Spleen (tissue), 11 donors: ENCODE results near the gene CXCL1. TPM values are rescaled to one million over a fixed set of nuclear protein-coding genes. Genes with fewer than 3 reads are reported as not detected.
A peak's percentile ranks its signal among the peaks of the same experiment; 100 is the strongest.

Experiments used
- DNase-seq: peaks from one replicate; pipeline ENCODE4 v3.0.0-alpha.2; 2020
- H3K27ac ChIP-seq, 8 donors: fragments of 200-600 bp; sonication (generic) in 7 of 8; 1 replicate in 4 of 8; 2 replicates in 4 of 8; pipeline versions ENCODE4 v1.5.0 to v1.8.0; 2016 to 2021; ENCODE audit warnings: inconsistent platforms in 4 of 8, mild to moderate bottlenecking in 4 of 8, moderate library complexity in 1 of 8
- H3K27me3 ChIP-seq, 7 donors: fragments of 200-600 bp; sonication (generic) in 6 of 7; replicated peaks in 1 of 7; 1 replicate in 4 of 7; 2 replicates in 3 of 7; pipeline versions ENCODE4 v1.5.0 to v1.8.0; 2016 to 2021; ENCODE audit warnings: inconsistent platforms in 3 of 7, mild to moderate bottlenecking in 1 of 7
- H3K36me3 ChIP-seq, 6 donors: fragments of 200-600 bp; sonication (generic) in 5 of 6; 1 replicate in 4 of 6; 2 replicates in 2 of 6; pipeline versions ENCODE4 v1.5.0 to v1.8.0; 2016 to 2021; ENCODE audit warnings: inconsistent platforms in 2 of 6
- H3K4me1 ChIP-seq, 6 donors: fragments of 200-600 bp; sonication (generic) in 5 of 6; 1 replicate in 3 of 6; 2 replicates in 3 of 6; pipeline versions ENCODE4 v1.5.0 to v1.8.0; 2016 to 2021; ENCODE audit warnings: inconsistent platforms in 3 of 6
- H3K4me3 ChIP-seq, 8 donors: fragments of 200-600 bp; sonication (generic) in 7 of 8; 1 replicate in 4 of 8; 2 replicates in 4 of 8; pipeline versions ENCODE4 v1.5.0 to v1.8.0; 2016 to 2021; ENCODE audit warnings: inconsistent platforms in 4 of 8, mild to moderate bottlenecking in 4 of 8, moderate library complexity in 2 of 8
- H3K9me3 ChIP-seq, 8 donors: fragments of 200-600 bp; sonication (generic) in 7 of 8; 1 replicate in 4 of 8; 2 replicates in 4 of 8; pipeline versions ENCODE4 v1.5.0 to v1.8.0; 2016 to 2021; ENCODE audit warnings: inconsistent platforms in 4 of 8
- POLR2A ChIP-seq, 3 donors: fragments of 450-650 bp; IDR thresholded peaks; one replicate each; pipeline ENCODE4 v1.5.1; 2017; ENCODE audit warnings: antibody characterized with exemption in 3 of 3, mild to moderate bottlenecking in 1 of 3
- POLR2AphosphoS5 ChIP-seq, 3 donors: sonication (generic); formaldehyde crosslinking; IDR thresholded peaks; one replicate each; pipeline ENCODE4 v1.5.1; 2017; ENCODE audit warnings: antibody characterized with exemption in 3 of 3
- WGBS, 5 donors: extraction: QIAGEN DNeasy Blood & Tissue Kit in 3 of 5; methylation state at CpG; one replicate each; pipeline versions ENCODE4 v1.1.5 to v1.1.7; 2013 to 2018; 5-methylcytosine and 5-hydroxymethylcytosine counted together
- intact Hi-C: fragments of 100-400 bp; cut with DNase I; formaldehyde crosslinking; loops from one replicate; pipeline ENCODE4 v1.15.0; 2023; ENCODE audit warnings: low total_unique reads
- polyA plus RNA-seq, 3 donors: library from polyadenylated mRNA; stranded (reverse); fragments of 200-250 nt; gene quantifications; one replicate each; pipeline ENCODE4 v1.2.1, GENCODE V29; 2013
- total RNA-seq, 7 donors: library from RNA; depleted of rRNA in 3 of 7; stranded (reverse); fragments of >200 nt in 3 of 7; fragmentation: NEBNext Ultra II Directional in 4 of 7; extraction: Animal tissue kit (Norgen Biotek cat#: 25700) in 4 of 7; gene quantifications; one replicate each; pipeline versions ENCODE4 v1.1.0 to v1.2.1, GENCODE V29; 2016 to 2021
- TF ChIP-seq, protein P1 (sequence below), 11 experiments: fragments of 200-600 bp in 7 of 11; fragments of 450-650 bp in 4 of 11; sonication (generic) in 4 of 11; IDR thresholded peaks in 8 of 11; conservative IDR thresholded peaks in 3 of 11; 1 replicate in 7 of 11; 2 replicates in 4 of 11; pipeline versions ENCODE4 v1.4.0 to v1.8.0; 2016 to 2021; ENCODE audit warnings: antibody characterized with exemption in 11 of 11, inconsistent platforms in 4 of 11, mild to moderate bottlenecking in 1 of 11
- donor health status: healthy with polysubstance abuse.
- donor health status: DM: no; HTN: no; CAD: no; lungs with moderate emphysema.
- donor health status: DM: no; HTN: no; CAD: no.
- donor health status: Bipolar disorder and iron deficiency.
- donor health status: healthy.
- donor health status: DM: no; HTN: no; CAD: no.
- donor health status: DM: yes; HTN: yes; CAD: no.

The CXCL1 gene
- total and polyA plus RNA-seq, 10 donors, result 40.9 to 208 (median 154) TPM

DNA sequence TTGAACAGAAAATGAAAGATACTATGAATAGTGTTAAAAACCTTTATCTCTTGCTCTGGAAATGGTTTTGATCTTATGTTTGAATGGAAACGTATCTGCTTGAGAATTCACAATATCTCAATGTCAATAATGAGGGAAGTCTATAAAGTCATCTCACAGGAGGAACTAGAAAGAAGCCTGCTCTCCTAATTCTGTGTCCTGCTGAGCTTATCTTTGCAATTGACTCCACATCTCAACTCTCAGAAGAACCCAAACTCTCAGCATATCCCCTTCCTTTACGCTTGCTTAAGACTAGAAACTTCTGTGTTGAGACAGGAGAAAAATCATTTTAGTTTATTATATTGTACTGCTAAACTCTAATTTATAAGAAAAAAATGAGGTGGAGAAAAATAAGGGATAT lies 24.4 kb upstream of the CXCL1 start:
- intact Hi-C loops, result no loop called here
- no peaks in the 10 kb centered on the region for H3K27me3 ChIP-seq
- H3K27ac ChIP-seq, result peak overlapping the region in 6 of 8 donors; percentile 22 to 66 (median 48)
- DNase-seq, result no peak
- no peaks in the 10 kb centered on the region for H3K36me3 ChIP-seq
- 56 to 84% (median 61%) methylated on average over 2 of the region's 2 CpGs for whole genome bisulfite sequencing, 5 donors
- TF ChIP-seq, protein P1, sequence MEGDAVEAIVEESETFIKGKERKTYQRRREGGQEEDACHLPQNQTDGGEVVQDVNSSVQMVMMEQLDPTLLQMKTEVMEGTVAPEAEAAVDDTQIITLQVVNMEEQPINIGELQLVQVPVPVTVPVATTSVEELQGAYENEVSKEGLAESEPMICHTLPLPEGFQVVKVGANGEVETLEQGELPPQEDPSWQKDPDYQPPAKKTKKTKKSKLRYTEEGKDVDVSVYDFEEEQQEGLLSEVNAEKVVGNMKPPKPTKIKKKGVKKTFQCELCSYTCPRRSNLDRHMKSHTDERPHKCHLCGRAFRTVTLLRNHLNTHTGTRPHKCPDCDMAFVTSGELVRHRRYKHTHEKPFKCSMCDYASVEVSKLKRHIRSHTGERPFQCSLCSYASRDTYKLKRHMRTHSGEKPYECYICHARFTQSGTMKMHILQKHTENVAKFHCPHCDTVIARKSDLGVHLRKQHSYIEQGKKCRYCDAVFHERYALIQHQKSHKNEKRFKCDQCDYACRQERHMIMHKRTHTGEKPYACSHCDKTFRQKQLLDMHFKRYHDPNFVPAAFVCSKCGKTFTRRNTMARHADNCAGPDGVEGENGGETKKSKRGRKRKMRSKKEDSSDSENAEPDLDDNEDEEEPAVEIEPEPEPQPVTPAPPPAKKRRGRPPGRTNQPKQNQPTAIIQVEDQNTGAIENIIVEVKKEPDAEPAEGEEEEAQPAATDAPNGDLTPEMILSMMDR (IDR thresholded peaks at IDR 0.05 in 8 of 11, conservative IDR thresholded peaks at IDR 0.05 in 3 of 11), result no peak
- no peak for TF ChIP-seq POLR2AphosphoS5 (IDR thresholded peaks at IDR 0.05)
- no peak for TF ChIP-seq POLR2A (IDR thresholded peaks at IDR 0.05)
- H3K4me1 ChIP-seq, result peaks cover 0 to 10% (median 3%) of the 10 kb centered on the region in 6 donors
- no peak overlapping the region for H3K4me3 ChIP-seq
- H3K9me3 ChIP-seq, result no peaks in the 10 kb centered on the region

DNA sequence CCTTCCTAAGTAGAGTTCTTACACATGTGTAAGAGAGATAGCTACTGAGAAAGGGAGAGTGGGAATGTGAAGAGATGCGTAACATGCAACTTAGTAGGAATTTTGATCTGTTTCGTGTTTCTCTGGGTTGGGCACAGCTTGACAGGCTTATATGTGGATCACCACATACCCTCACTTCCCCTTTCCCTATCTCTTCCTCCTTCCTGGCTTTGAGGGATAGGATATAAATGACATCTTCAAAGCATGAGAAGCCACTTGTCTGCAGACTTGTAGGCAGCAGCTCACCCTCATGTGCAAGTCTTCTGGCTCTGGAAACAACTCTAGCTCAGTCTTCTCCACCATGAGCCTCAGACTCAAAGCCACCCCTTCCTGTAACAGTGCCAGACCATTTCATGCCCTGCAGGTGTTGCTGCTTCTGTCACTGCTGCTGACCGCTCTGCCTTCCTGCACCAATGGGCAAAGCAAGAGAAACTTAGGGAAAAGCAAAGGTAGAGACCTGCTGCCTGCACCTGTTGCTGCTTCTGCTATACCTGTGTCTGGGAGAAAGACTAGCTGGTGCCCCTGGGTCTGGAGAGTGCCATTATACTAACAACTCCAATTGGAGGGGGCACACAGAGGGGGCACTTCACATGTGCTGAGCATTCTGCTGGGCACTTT lies 21.5 kb upstream of the CXCL1 start:
- no peak for DNase-seq
- Histone ChIP-seq H3K4me1 (peaks cover 0 to 15% (median 3%) of the 10 kb centered on the region in 6 donors), H3K27ac (peak overlapping the region in 1 of 8 donors; percentile 32), H3K27me3 (no peaks in the 10 kb centered on the region), H3K36me3 (no peaks in the 10 kb centered on the region), H3K4me3 (no peak overlapping the region), H3K9me3 (no peaks in the 10 kb centered on the region)
- intact Hi-C loops, result no loop called here
- TF ChIP-seq POLR2A (IDR thresholded peaks at IDR 0.05) (no peak), POLR2AphosphoS5 (IDR thresholded peaks at IDR 0.05) (no peak)
- TF ChIP-seq, protein P1 (IDR thresholded peaks at IDR 0.05 in 8 of 11, conservative IDR thresholded peaks at IDR 0.05 in 3 of 11), result no peak
- 69 to 80% (median 78%) methylated on average over 3 of the region's 3 CpGs for WGBS, 5 donors

DNA sequence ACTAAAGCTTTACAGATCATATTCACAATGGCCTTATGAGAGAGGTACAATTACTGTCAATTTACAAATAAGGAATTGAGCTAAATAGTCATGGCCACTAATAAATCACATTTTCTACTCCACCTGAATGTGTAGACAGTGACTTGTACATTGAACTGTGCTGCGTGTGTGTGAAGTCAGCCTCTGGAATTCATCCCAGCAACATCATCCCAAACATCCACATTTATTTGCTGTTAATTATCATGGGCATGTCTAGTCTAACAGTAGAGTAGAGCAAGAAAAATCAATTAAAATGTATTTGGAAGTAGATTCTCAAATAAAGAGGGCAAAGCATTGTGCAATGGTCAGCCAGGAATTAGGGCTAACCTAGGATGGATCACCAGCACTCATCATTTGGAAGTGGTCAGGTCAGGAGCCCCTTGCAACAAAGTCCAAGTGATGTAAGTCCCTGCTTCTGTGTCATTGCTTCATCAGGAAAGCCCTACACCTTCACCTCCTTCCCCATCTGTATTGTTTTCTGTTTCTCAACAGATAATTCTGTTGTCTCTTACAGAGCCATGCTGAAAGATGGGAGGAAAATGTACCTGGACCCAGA lies 20.9 kb upstream of the CXCL1 start:
- TF ChIP-seq POLR2AphosphoS5 (IDR thresholded peaks at IDR 0.05) (no peak), POLR2A (IDR thresholded peaks at IDR 0.05) (no peak)
- TF ChIP-seq, protein P1 (IDR thresholded peaks at IDR 0.05 in 8 of 11, conservative IDR thresholded peaks at IDR 0.05 in 3 of 11), result no peak
- Histone ChIP-seq H3K27me3 (peaks cover 0 to 5% (median 0%) of the 10 kb centered on the region in 7 donors), H3K27ac (peak overlapping the region in 1 of 8 donors; percentile 32), H3K9me3 (no peaks in the 10 kb centered on the region), H3K4me3 (no peak overlapping the region), H3K36me3 (no peaks in the 10 kb centered on the region), H3K4me1 (peaks cover 0 to 21% (median 3%) of the 10 kb centered on the region in 6 donors)
- intact Hi-C loops, result no loop called here
- no peak for DNase-seq
- WGBS, 5 donors, result 73 to 100% (median 94%) methylated on average over 1 of the region's 1 CpG

DNA sequence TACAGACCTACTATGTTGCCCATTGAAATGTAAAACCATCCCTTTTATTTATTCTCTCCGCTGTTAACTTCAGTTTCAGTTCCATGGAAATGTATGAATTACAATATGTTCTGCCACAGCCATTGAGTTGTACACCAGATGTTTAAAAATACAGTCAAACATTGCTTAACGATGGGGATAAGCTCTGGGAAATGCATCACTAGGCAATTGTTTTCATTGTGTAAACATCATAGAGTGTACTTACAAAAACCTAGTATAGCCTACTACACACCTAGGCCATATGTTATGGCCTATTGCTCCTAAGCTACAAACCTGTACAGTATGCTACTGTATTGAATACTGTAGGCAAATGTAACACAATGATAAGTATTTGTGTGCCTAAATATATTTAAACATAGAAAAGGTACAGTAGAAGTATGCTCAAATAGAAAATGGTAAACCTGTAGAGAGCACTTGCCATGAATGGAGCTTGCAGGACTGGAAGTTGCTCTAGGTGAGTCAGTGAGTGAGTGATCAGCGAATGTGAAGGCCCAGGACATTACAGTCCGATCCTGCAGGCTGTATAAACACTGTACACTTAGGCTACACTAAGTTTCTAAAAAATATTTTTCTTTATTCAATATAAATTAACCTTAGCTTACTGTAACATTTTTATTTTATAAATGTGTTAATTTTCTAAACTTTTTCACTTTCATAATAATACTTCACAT lies 18.8 kb upstream of the CXCL1 start:
- WGBS, 5 donors, result 82 to 93% (median 85%) methylated on average over 4 of the region's 4 CpGs
- no peaks in the 10 kb centered on the region for H3K9me3 ChIP-seq
- TF ChIP-seq POLR2A (IDR thresholded peaks at IDR 0.05), result no peak
- no peak for TF ChIP-seq POLR2AphosphoS5 (IDR thresholded peaks at IDR 0.05)
- TF ChIP-seq, protein P1 (IDR thresholded peaks at IDR 0.05 in 8 of 11, conservative IDR thresholded peaks at IDR 0.05 in 3 of 11), result no peak
- peaks cover 0 to 11% (median 0%) of the 10 kb centered on the region in 7 donors for H3K27me3 ChIP-seq
- H3K4me3 ChIP-seq, result no peak overlapping the region
- H3K4me1 ChIP-seq, result peaks cover 0 to 24% (median 3%) of the 10 kb centered on the region in 6 donors
- no peak overlapping the region for H3K27ac ChIP-seq
- intact Hi-C loops, result no loop called here
- H3K36me3 ChIP-seq, result no peaks in the 10 kb centered on the region
- no peak for DNase-seq
